NCI-H1105 treated with DMSO at 0.1 percent for 48 hours (cell line): ENCODE results near the gene PDXP.

Experiments
- DNase-seq: peaks from one replicate; lab custom pipeline; 2025; lab: John Stamatoyannopoulos, UW

PDXP gene

GRCh38 chr22:37697538-37697835 lies 39.0 kb downstream of the PDXP start:
- DNase-seq, result no peak

- DNase-seq, result no peak
Observed at GRCh38 chr22:37701141-37701786, 42.7 kb downstream of the PDXP start.

GRCh38 chr22:37703906-37704305 lies 45.4 kb downstream of the PDXP start:
- no peak for DNase-seq

GRCh38 chr22:37704645-37705044 lies 46.1 kb downstream of the PDXP start:
- DNase-seq, result no peak

- no peak for DNase-seq
Observed at GRCh38 chr22:37705205-37705604, 46.7 kb downstream of the PDXP start.

- DNase-seq, result no peak
Observed at GRCh38 chr22:37708580-37709444, 50.3 kb downstream of the PDXP start.

- no peak for DNase-seq
Observed at GRCh38 chr22:37709445-37709765, 50.9 kb downstream of the PDXP start.

- DNase-seq, result no peak
Observed at GRCh38 chr22:37710675-37711074, 52.2 kb downstream of the PDXP start.

- no peak for DNase-seq
Observed at GRCh38 chr22:37711490-37711889, 53.0 kb downstream of the PDXP start.

GRCh38 chr22:37713761-37714160 lies 55.2 kb downstream of the PDXP start:
- DNase-seq, result no peak

GRCh38 chr22:37714634-37715033 lies 56.1 kb downstream of the PDXP start:
- no peak for DNase-seq

- DNase-seq, result no peak
Observed at GRCh38 chr22:37715760-37716159, 57.2 kb downstream of the PDXP start.
